Kidney epithelial cell (primary cell): ENCODE results near the gene GFPT1. TPM values are rescaled to one million over a fixed set of nuclear protein-coding genes. Genes with fewer than 3 reads are reported as not detected.

Experiments
- DNase-seq: peaks from one replicate; pipeline ENCODE4 v3.0.0-alpha.2; 2010; ENCODE audit warnings: low read depth
- H3K27me3 ChIP-seq: 2 replicates; pipeline ENCODE4 v1.6.0; 2011; ENCODE audit warnings: low read length; ENCODE audit not compliant: control insufficient read depth, insufficient read depth
- H3K36me3 ChIP-seq: 2 replicates; pipeline ENCODE4 v1.5.1; 2011; ENCODE audit warnings: low read length; ENCODE audit not compliant: control insufficient read depth, insufficient read depth
- H3K4me3 ChIP-seq: 2 replicates; pipeline ENCODE4 v1.5.1; 2011; ENCODE audit warnings: low read depth, mild to moderate bottlenecking, control low read depth, low read length
- total RNA-seq: library from RNA; depleted of rRNA; stranded (reverse); fragments of >200 nt; gene quantifications from 2 replicates; pipeline ENCODE4 v1.2.3, GENCODE V29; 2015
- TF ChIP-seq, protein P1 (sequence below): IDR thresholded peaks from 2 replicates; pipeline ENCODE4 v1.5.1; 2011; ENCODE audit warnings: mild to moderate bottlenecking, moderate library complexity, low read length, control low read depth, inconsistent platforms; ENCODE audit not compliant: insufficient read depth, poor library complexity, severe bottlenecking

Gene GFPT1
- 50.2 and 59.5 TPM in 2 replicates for total RNA-seq

DNA sequence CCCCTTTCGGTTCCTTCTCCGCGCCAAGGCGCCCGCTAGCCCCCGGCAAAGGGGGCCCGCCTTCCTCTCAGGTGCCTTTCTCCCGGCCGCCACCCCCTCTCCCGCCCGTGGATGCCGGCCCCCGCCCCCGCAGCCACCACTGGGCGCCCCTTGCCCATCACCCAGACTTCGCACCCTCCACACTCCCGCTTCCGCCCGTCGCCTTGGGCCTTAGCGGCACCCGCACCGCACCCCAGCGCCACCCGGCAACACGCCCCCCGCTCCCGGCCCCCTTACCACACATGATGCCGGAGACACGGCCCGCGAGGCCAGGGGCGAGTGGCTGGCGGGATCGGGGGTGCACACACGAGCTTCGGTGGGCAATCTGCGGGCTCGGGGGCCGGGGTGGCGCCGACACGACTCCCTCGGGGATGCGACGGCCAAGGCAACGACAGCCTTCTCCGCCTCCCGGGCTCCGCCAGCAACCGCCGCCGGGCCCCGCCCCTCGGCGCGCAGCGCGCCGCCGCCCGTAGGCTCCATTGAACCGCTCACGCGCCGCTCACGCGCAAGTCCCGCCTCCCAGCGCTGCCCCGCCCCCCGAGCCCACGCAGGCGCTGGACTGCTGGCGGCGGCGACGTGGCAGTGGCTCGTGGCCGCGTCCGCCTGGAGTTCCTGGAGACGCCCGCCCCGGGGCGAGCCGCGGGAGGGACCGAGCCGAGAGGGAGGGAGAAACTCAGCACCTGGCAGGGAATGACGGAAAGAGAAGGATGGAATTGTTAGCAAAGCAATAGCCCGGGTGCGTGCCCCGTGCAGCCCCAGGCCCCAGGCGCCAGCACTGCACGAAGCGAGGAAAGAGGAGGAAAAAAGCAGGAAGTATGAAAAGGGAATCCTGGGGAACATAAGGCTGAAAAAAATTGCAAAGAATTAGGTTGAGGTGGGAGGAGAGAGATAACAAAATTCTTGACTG, at the start of gene GFPT1:
GFPT1 (minus strand) TSS at position 439 of the 946 bp plus-strand sequence; CDS start at position 283, 156 bp downstream.
- Histone ChIP-seq H3K4me3 (peak within 1 kb of the TSS; percentile 96), H3K36me3 (no peaks in the 10 kb centered on the region), H3K27me3 (no peaks in the 10 kb centered on the region)
- DNase-seq, result peak; percentile 61
- TF ChIP-seq, protein P1, sequence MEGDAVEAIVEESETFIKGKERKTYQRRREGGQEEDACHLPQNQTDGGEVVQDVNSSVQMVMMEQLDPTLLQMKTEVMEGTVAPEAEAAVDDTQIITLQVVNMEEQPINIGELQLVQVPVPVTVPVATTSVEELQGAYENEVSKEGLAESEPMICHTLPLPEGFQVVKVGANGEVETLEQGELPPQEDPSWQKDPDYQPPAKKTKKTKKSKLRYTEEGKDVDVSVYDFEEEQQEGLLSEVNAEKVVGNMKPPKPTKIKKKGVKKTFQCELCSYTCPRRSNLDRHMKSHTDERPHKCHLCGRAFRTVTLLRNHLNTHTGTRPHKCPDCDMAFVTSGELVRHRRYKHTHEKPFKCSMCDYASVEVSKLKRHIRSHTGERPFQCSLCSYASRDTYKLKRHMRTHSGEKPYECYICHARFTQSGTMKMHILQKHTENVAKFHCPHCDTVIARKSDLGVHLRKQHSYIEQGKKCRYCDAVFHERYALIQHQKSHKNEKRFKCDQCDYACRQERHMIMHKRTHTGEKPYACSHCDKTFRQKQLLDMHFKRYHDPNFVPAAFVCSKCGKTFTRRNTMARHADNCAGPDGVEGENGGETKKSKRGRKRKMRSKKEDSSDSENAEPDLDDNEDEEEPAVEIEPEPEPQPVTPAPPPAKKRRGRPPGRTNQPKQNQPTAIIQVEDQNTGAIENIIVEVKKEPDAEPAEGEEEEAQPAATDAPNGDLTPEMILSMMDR, result no peak

DNA sequence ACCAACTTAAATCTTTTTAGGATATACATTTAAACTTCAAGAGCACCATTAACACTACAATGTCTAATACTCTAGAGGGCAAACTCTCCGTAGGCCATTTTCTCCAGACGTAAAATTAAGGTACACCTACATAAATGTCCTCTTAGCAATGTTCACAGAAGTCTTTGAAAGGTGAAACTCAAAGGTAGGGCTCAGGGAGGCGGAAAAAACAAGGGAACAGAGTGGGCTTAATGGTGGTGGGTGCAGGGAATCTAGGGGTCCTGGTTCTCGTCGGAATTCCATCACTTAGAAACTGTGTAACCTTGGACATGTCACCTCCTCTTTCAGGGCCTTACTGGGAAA, 49.5 kb upstream of the GFPT1 start:
- no peak for DNase-seq
- no peaks in the 10 kb centered on the region for H3K36me3 ChIP-seq
- TF ChIP-seq, protein P1, result no peak
- H3K27me3 ChIP-seq, result no peaks in the 10 kb centered on the region
- H3K4me3 ChIP-seq, result peak overlapping the region; percentile 51

DNA sequence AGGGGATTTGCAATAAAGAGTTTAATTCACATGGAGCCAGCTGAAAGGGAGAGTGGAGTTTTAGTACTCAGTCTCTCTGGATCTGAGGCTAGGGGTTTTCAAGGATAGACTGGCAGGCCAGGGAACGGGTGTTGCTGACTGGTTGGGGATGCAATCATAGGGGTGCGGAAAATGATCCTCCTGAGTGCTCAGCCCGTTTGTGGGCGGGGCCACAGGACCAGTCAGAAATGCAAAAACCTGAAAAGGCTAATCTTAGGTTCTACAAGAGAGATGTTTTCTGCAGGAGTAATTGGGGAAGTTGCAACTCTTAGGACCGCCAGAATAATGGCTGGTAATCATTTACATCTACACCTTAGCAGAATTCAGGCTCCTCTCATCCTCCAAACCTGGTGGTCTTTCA, 47.7 kb upstream of the GFPT1 start:
- no peak overlapping the region for H3K4me3 ChIP-seq
- TF ChIP-seq, protein P1, result no peak
- no peaks in the 10 kb centered on the region for H3K36me3 ChIP-seq
- no peaks in the 10 kb centered on the region for H3K27me3 ChIP-seq
- no peak for DNase-seq

DNA sequence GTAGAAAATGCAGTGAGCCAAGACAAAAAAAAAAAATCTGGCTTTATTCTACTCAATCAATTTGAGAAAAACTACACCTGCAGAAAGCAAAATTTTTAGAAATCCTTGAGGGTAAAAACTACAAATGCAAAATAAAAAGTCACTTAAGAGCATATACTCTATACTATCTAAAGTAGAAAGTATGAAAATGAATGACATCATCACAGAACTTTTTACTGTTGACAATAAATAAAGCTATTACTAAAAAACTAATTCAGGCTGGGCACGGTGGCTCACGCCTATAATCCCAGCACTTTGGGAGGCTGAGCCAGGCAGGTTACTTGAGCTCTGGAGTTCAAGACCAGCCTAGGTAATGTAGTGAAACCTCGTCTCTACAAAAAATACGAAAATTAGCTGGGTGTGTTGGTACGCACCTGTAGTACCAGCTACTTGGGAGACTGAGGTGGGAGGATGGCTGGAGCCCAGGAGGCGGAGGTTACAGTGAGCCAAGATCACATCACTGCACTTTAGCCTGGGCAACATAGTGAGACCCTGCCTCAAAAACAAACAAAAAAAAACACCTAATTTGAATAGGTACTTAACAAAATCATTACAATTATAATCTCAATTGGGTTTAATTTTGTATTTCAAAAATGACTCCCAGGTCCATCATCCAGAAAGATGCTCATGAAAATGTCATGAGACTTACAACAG, 42.6 kb upstream of the GFPT1 start:
- H3K36me3 ChIP-seq, result no peaks in the 10 kb centered on the region
- no peak overlapping the region for H3K4me3 ChIP-seq
- DNase-seq, result no peak
- H3K27me3 ChIP-seq, result no peaks in the 10 kb centered on the region
- TF ChIP-seq, protein P1, result no peak

DNA sequence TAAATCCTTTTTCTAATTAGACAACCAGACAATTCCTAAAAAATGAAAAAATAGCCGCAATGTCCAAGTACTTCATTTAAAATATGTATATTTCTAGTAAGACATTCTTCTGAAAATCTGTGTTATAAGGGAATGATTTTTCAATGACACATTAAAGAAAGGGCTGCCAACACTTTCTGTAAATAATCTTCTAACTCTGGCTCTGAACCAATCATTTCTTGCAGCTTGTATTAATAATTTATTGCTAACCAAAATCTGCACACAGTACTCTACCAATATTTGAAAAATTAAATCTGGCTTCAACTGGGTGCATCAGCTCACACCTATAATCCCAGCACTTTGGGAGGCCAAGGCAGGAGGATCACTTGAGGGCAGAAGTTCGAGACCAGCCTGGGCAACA, 42.0 kb upstream of the GFPT1 start:
- Histone ChIP-seq H3K27me3 (no peaks in the 10 kb centered on the region), H3K36me3 (no peaks in the 10 kb centered on the region), H3K4me3 (no peak overlapping the region)
- TF ChIP-seq, protein P1, result no peak
- no peak for DNase-seq
